GM18505 (cell line): Measurements from ENCODE around the gene PRKX.
"Not testable (repeated sequence)": the region's sequence is repeated elsewhere in the genome, so short reads cannot be mapped to it uniquely, and the experiment has no call there.

Experiments used
- ATAC-seq: cut with Tn5 transposase; IDR thresholded peaks from one replicate; pipeline ENCODE4 v1.9.1; 2021; ENCODE audit not compliant: unreplicated experiment
- POLR2A ChIP-seq: IDR thresholded peaks from 4 replicates; pipeline ENCODE4 v1.6.1; 2011; ENCODE audit warnings: borderline replicate concordance; ENCODE audit not compliant: insufficient read depth, insufficient read length; ENCODE audit errors: extremely low read depth

The PRKX gene

GRCh38 chrX:3713225-3713936 lies at the start of gene PRKX:
PRKX (minus strand) TSS chrX:3713649; CDS start chrX:3713253, 396 bp downstream.
- TF ChIP-seq POLR2A = peak; percentile 51
- ATAC-seq = peak; percentile 93

GRCh38 chrX:3763111-3763510 lies 49.7 kb upstream of the PRKX start:
- no peak for TF ChIP-seq POLR2A
- no peak for ATAC-seq

GRCh38 chrX:3757510-3758025 lies 44.1 kb upstream of the PRKX start:
- no peak for TF ChIP-seq POLR2A
- no peak for ATAC-seq

GRCh38 chrX:3748052-3748559 lies 34.7 kb upstream of the PRKX start:
- ATAC-seq = no peak
- no peak for TF ChIP-seq POLR2A

GRCh38 chrX:3743801-3744439 lies 30.5 kb upstream of the PRKX start:
- TF ChIP-seq POLR2A = no peak
- no peak for ATAC-seq

GRCh38 chrX:3740946-3741345 lies 27.5 kb upstream of the PRKX start:
- ATAC-seq = not testable (repeated sequence)

- ATAC-seq = no peak
- TF ChIP-seq POLR2A = no peak
Observed at GRCh38 chrX:3738509-3738908, 25.1 kb upstream of the PRKX start.

GRCh38 chrX:3736536-3736935 lies 23.1 kb upstream of the PRKX start:
- not testable (repeated sequence) for ATAC-seq

GRCh38 chrX:3735891-3736290 lies 22.4 kb upstream of the PRKX start:
- not testable (repeated sequence) for ATAC-seq

GRCh38 chrX:3734456-3734855 lies 21.0 kb upstream of the PRKX start:
- not testable (repeated sequence) for ATAC-seq

- no peak for ATAC-seq
- TF ChIP-seq POLR2A = no peak
Observed at GRCh38 chrX:3733043-3733430, 19.6 kb upstream of the PRKX start.

GRCh38 chrX:3732326-3733042 lies 19.0 kb upstream of the PRKX start:
- not testable (repeated sequence) for ATAC-seq

- no peak for TF ChIP-seq POLR2A
- ATAC-seq = no peak
Observed at GRCh38 chrX:3728454-3728853, 15.0 kb upstream of the PRKX start.

- not testable (repeated sequence) for ATAC-seq
Observed at GRCh38 chrX:3723460-3723859, 10.0 kb upstream of the PRKX start.
